CD4-positive, alpha-beta T cell (primary cell): ENCODE results near the gene TMEM54. TPM values are rescaled to one million over a fixed set of nuclear protein-coding genes. Genes with fewer than 3 reads are reported as not detected.

Source experiments
- ATAC-seq: fragments of 200-7000 bp; cut with Tn5 transposase; one replicate; pipeline ENCODE4 v1.10.0; 2022; ENCODE audit warnings: mild to moderate bottlenecking; ENCODE audit not compliant: poor library complexity
- CTCF ChIA-PET: fragments of 350-600 bp; sonication (Branson Sonifier 250); formaldehyde crosslinking; loops from one replicate; lab custom pipeline; 2021; ENCODE audit warnings: antibody characterized with exemption, inconsistent platforms; lab: Charles Lee
- POLR2A ChIA-PET: fragments of 350-600 bp; sonication (Branson Sonifier 250); formaldehyde crosslinking; loops from one replicate; lab custom pipeline; 2021; ENCODE audit warnings: antibody characterized with exemption, inconsistent platforms; lab: Charles Lee
- DNase-seq, 14 experiments: peaks; one replicate each; pipeline ENCODE4 v3.0.0-alpha.2; 2013 to 2020; ENCODE audit warnings: mixed read lengths in 2 of 14
- H3K27ac ChIP-seq, 2 donors: one replicate each; pipeline versions ENCODE4 v1.5.1 to v1.7.0; 2013; ENCODE audit warnings: low read length in 2 of 2, low read depth in 1 of 2, mild to moderate bottlenecking in 1 of 2
- H3K27me3 ChIP-seq, 2 experiments: 1 replicate in 1 of 2; 2 replicates in 1 of 2; pipeline versions ENCODE4 v1.6.1 to v1.7.0; 2013; ENCODE audit warnings: low read length in 2 of 2, control low read depth in 1 of 2, mild to moderate bottlenecking in 1 of 2, moderate library complexity in 1 of 2; ENCODE audit not compliant: insufficient read depth in 2 of 2, control insufficient read depth in 1 of 2
- H3K36me3 ChIP-seq: one replicate; pipeline ENCODE4 v1.6.1; 2013; ENCODE audit warnings: low read length, control low read depth; ENCODE audit not compliant: insufficient read depth
- H3K4me1 ChIP-seq: one replicate; pipeline ENCODE4 v1.6.1; 2013; ENCODE audit warnings: low read length, control low read depth; ENCODE audit not compliant: insufficient read depth
- H3K4me3 ChIP-seq: one replicate; pipeline ENCODE4 v1.5.1; 2013; ENCODE audit warnings: mild to moderate bottlenecking, low read length, moderate library complexity
- H3K9me3 ChIP-seq, 2 experiments: 1 replicate in 1 of 2; 2 replicates in 1 of 2; pipeline versions ENCODE4 v1.6.1 to v1.7.0; 2013; ENCODE audit warnings: low read length in 2 of 2, mild to moderate bottlenecking in 2 of 2, control low read depth in 1 of 2, moderate library complexity in 1 of 2; ENCODE audit not compliant: control insufficient read depth in 1 of 2, insufficient read depth in 1 of 2
- H3K27ac Mint-ChIP-seq: one replicate; pipeline ENCODE4 v1.8.0; 2020; ENCODE audit warnings: mixed read lengths
- H3K27me3 Mint-ChIP-seq: one replicate; pipeline ENCODE4 v1.8.0; 2021; ENCODE audit warnings: mixed read lengths
- H3K36me3 Mint-ChIP-seq: one replicate; pipeline ENCODE4 v1.8.0; 2021; ENCODE audit warnings: low read depth, mixed read lengths
- H3K4me1 Mint-ChIP-seq: one replicate; pipeline ENCODE4 v1.8.0; 2021; ENCODE audit warnings: low read depth, mixed read lengths
- H3K4me3 Mint-ChIP-seq: one replicate; pipeline ENCODE4 v1.8.0; 2020; ENCODE audit warnings: mild to moderate bottlenecking, mixed read lengths
- H3K9me3 Mint-ChIP-seq: one replicate; pipeline ENCODE4 v1.8.0; 2020; ENCODE audit warnings: mixed read lengths
- CTCF ChIP-seq: fragments of 200-600 bp; IDR thresholded peaks from one replicate; pipeline ENCODE4 v1.8.0; 2022; ENCODE audit warnings: antibody characterized with exemption, mild to moderate bottlenecking
- intact Hi-C, 2 experiments: fragments of 100-400 bp; cut with DNase I in 1 of 2; cut with micrococcal nuclease in 1 of 2; formaldehyde crosslinking; loops; one replicate each; pipeline versions ENCODE4 v1.15.1 to v1.9.0; 2023 to 2025; cut with DNase I, micrococcal nuclease
- total RNA-seq, 174 experiments: library from RNA in 2 of 174; stranded (reverse) in 2 of 174; gene quantifications; one replicate each; pipeline ENCODE4 v1.2.3 and lab custom pipeline; 2021 to 2026

The TMEM54 gene
- total RNA-seq, 2 experiments from 2014 or later, result not detected

DNA sequence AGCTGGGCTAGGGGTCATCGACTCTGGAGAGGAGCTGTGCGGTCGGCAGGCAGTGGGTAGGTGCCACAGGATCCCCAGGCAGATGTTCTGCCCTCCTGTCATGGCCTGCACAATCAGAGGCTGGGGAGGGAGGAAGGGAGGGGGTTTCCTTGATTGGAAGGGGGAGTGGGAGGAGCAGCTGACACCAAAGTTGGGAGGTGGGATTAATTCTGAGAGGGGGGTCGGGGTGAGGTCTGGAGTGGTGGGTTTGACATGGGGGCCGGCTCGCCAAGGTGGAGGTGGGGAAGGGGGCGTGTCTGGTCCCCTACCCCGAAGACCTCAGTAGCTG is 15.5 kb downstream of the TMEM54 start:
- ChIA-PET CTCF (no interaction called here), POLR2A (no interaction called here)
- Mint-ChIP-seq H3K9me3 (no peaks in the 10 kb centered on the region), H3K36me3 (no peaks in the 10 kb centered on the region), H3K27me3 (peaks cover 76% of the 10 kb centered on the region), H3K4me3 (no peak overlapping the region), H3K27ac (no peak overlapping the region), H3K4me1 (no peaks in the 10 kb centered on the region)
- intact Hi-C loops, result no loop called here
- Histone ChIP-seq H3K36me3 (no peaks in the 10 kb centered on the region), H3K4me1 (peaks cover 13% of the 10 kb centered on the region), H3K27me3 (peaks cover 46 to 80% of the 10 kb centered on the region in 2 experiments), H3K27ac (no peak overlapping the region), H3K9me3 (peaks cover 0 to 20% of the 10 kb centered on the region in 2 experiments), H3K4me3 (no peak overlapping the region)
- DNase-seq, result no peak
- ATAC-seq, result no peak
- no peak for TF ChIP-seq CTCF

GRCh38 chr1:32884726-32885125 is 16.5 kb downstream of the TMEM54 start:
- Mint-ChIP-seq H3K27ac (no peak overlapping the region), H3K4me3 (no peak overlapping the region), H3K4me1 (no peaks in the 10 kb centered on the region), H3K9me3 (no peaks in the 10 kb centered on the region), H3K36me3 (no peaks in the 10 kb centered on the region), H3K27me3 (peaks cover 68% of the 10 kb centered on the region)
- ChIA-PET POLR2A (no interaction called here), CTCF (no interaction called here)
- ATAC-seq (no peak), DNase-seq (no peak)
- no peak for TF ChIP-seq CTCF
- H3K4me1 ChIP-seq, result peaks cover 13% of the 10 kb centered on the region
- peaks cover 41 to 71% of the 10 kb centered on the region in 2 experiments for H3K27me3 ChIP-seq
- intact Hi-C loops, result no loop called here
- peaks cover 0 to 20% of the 10 kb centered on the region in 2 experiments for H3K9me3 ChIP-seq
- no peak overlapping the region for H3K4me3 ChIP-seq
- no peaks in the 10 kb centered on the region for H3K36me3 ChIP-seq
- no peak overlapping the region for H3K27ac ChIP-seq

GRCh38 chr1:32884032-32884372 is 17.2 kb downstream of the TMEM54 start:
- Histone ChIP-seq H3K4me3 (no peak overlapping the region), H3K27ac (no peak overlapping the region), H3K36me3 (no peaks in the 10 kb centered on the region), H3K27me3 (peaks cover 37 to 64% of the 10 kb centered on the region in 2 experiments), H3K9me3 (peaks cover 0 to 19% of the 10 kb centered on the region in 2 experiments), H3K4me1 (peaks cover 13% of the 10 kb centered on the region)
- H3K4me3 Mint-ChIP-seq, result no peak overlapping the region
- H3K9me3 Mint-ChIP-seq, result no peaks in the 10 kb centered on the region
- POLR2A ChIA-PET, result no interaction called here
- ATAC-seq (no peak), DNase-seq (no peak)
- TF ChIP-seq CTCF, result no peak
- H3K27me3 Mint-ChIP-seq, result peaks cover 61% of the 10 kb centered on the region
- no peaks in the 10 kb centered on the region for H3K36me3 Mint-ChIP-seq
- CTCF ChIA-PET, result no interaction called here
- H3K4me1 Mint-ChIP-seq, result no peaks in the 10 kb centered on the region
- intact Hi-C loops, result no loop called here
- no peak overlapping the region for H3K27ac Mint-ChIP-seq
